GM20431 (cell line): ENCODE results near the gene GPR31.

Experiments used
- in situ Hi-C: fragments of 300-500 bp; cut with MseI, MboI; formaldehyde crosslinking; loops from one replicate; pipeline ENCODE4 v1.15.0; 2020; ENCODE audit warnings: low sequenced_read_pairs; ENCODE audit not compliant: unreplicated experiment

The GPR31 gene

DNA sequence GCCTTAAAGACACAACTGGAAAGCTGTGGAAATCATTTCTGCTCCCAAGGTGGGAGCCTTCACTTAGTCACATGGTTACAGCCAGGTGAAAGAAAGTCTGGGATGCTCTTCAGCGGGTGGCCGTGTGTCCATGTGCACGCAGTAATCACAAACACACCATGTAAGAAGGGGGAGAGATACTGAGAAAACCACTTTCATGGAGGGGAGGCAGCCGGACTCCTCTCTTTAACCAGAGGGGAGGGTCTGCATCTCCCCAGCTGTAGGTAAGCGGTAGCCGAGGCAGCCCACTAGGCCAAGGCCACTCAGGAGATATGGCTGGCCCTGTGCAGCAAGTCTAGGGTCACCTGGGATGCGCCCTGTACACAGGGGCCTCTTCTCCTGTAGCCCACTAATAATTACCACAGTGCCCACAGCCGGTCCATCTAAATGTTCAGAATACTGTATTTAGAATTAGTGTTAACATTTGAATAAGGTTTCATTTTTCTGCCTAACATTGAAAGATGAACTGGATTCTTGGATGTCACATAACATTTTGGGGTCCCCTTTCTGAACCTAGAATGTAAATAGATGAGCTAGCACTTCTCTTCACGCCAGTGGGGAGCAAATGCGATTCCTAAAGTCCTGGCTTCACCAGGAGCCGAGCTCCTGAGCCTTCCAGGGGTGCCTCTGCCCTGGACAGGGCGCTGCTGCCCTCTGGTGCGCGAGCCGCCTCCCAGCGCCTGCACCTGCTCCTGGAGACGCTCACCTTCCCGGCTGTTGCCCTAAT, 15.9 kb downstream of the GPR31 start:
- in situ Hi-C loops: loop anchor here (25.0 kb wide), 1 partner anchor 130 kb away; no protein-coding TSS in a partner anchor

- in situ Hi-C loops: loop anchor here (25.0 kb wide), 1 partner anchor 129 kb away; no protein-coding TSS in a partner anchor
Observed at GRCh38 chr6:167140589-167141474, 16.9 kb downstream of the GPR31 start.

GRCh38 chr6:167139761-167140160, 18.0 kb downstream of the GPR31 start:
- in situ Hi-C loops: loop anchor here (10.0 to 25.0 kb wide), 2 partner anchors 127 to 365 kb away; no protein-coding TSS in a partner anchor

GRCh38 chr6:167137881-167138280, 19.9 kb downstream of the GPR31 start:
- in situ Hi-C loops: loop anchor here (10.0 to 25.0 kb wide), 2 partner anchors 126 to 363 kb away; no protein-coding TSS in a partner anchor

GRCh38 chr6:167137081-167137480, 20.7 kb downstream of the GPR31 start:
- in situ Hi-C loops: loop anchor here (10.0 to 25.0 kb wide), 2 partner anchors 125 to 362 kb away; no protein-coding TSS in a partner anchor

GRCh38 chr6:167136376-167136775, 21.4 kb downstream of the GPR31 start:
- in situ Hi-C loops: loop anchor here (10.0 to 25.0 kb wide), 2 partner anchors 124 to 362 kb away; no protein-coding TSS in a partner anchor

- in situ Hi-C loops: loop anchor here (10.0 to 25.0 kb wide), 2 partner anchors 122 to 360 kb away; no protein-coding TSS in a partner anchor
Observed at GRCh38 chr6:167134448-167135328, 23.1 kb downstream of the GPR31 start.

GRCh38 chr6:167130712-167131684, 26.8 kb downstream of the GPR31 start:
- in situ Hi-C loops: loop anchor here (10.0 to 25.0 kb wide), 2 partner anchors 119 to 356 kb away; no protein-coding TSS in a partner anchor

DNA sequence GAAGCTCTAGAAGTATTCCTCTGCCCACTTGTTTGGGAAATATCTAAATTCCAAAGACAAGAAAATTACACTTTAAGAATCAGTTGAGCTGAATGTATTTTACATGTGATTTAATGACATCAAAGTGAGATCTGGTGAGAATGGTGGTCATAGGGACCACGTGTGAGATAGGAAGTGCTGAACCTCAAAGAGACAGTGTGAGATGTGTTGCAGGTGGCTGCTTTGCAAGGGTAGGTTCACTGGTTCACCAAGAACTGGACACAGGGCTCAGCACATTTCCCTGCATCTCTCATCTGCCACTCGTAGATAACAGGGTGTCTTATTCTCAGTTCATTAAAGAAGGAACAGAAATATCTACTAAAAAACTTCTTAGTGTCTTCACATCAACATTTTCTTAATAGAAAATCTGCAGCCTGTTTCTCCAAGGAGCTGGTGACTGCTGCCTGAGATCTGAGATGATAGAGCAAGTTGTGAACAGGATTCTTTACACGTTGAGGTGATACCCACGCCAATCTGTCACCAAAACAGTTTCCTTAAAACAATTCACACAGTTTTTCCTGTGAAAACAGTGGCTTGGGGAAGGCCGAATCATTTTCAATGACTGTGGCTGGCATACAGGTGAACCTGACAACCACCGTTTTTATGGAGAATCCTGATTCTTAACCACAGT, 27.6 kb downstream of the GPR31 start:
- in situ Hi-C loops: loop anchor here (10.0 to 25.0 kb wide), 2 partner anchors 118 to 355 kb away; no protein-coding TSS in a partner anchor

DNA sequence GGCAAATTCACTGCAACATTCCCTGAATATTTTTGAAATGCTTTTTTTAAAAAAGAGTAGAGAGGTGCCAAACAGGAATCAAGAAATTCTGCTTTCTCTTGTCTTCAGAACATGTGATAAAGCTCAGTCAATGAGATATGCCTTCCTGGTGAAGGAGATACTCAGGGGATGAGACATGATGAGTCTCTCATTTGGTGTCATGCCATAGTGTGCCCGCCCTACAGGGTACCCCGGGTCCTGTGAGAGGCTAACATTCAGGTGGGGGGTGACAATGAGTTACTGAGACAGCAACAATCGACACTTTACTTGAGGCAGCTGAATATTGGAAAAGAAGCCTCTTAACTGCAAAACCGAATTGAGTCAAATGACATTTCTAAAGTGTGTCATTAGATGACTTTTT, 28.2 kb downstream of the GPR31 start:
- in situ Hi-C loops: loop anchor here (25.0 kb wide), 1 partner anchor 117 kb away; no protein-coding TSS in a partner anchor

DNA sequence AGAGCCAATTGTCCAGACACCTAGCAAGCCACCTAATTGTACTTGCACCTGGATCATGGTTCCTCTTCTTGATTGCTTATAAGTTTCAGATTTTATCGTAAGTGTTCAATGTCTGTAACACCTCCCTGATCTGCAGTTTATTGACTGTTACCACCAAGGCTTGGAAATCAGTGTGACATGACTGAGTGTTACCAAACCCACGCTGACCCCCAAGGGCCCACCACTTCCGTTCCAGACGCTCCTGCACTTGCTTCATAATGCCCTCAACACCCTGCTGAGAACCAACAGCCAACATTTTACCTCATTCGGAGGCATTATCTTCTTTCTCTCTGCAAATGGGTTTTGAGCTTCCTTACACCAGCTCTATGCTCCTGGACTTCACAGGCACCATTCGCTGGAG, 28.6 kb downstream of the GPR31 start:
- in situ Hi-C loops: loop anchor here (25.0 kb wide), 1 partner anchor 117 kb away; no protein-coding TSS in a partner anchor

DNA sequence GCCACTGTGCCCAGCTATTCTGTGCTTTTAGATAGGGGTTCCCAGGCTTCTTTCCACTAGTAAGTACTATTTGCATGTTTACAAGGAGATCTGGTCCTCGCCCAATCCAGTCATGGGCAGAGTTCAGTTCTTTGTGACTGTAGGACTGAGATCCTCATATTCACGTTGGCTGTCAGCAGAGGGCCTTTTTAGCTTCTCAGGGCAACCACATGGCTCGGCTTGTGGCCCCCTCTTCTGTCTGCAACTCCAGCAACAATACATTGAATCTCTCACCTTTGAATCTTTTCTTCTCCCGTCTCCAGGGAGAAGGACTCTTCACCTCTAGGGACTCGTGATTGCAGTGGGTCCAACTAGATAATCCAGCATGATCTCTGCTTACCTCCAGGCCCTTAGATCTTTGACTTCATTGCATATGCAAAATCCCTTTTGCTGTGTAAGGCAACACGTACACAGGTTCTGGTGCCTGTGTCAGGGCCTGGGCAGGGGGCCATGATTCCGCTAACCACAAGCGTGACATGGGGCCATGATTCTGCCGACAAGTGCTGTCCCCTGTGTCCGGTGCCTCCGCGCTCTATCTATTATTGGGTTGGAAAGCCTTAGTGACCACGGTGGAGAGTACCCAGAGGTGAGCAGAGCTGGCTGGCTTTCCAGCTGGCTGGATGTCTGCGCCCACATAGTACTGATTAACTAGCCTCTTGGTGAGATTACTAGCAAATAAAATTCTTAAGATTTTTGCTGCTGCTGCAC, 29.8 kb downstream of the GPR31 start:
- in situ Hi-C loops: loop anchor here (25.0 kb wide), 1 partner anchor 116 kb away; no protein-coding TSS in a partner anchor

GRCh38 chr6:167125855-167126349, 31.9 kb downstream of the GPR31 start:
- in situ Hi-C loops: loop anchor here (25.0 kb wide), 1 partner anchor 114 kb away; no protein-coding TSS in a partner anchor

DNA sequence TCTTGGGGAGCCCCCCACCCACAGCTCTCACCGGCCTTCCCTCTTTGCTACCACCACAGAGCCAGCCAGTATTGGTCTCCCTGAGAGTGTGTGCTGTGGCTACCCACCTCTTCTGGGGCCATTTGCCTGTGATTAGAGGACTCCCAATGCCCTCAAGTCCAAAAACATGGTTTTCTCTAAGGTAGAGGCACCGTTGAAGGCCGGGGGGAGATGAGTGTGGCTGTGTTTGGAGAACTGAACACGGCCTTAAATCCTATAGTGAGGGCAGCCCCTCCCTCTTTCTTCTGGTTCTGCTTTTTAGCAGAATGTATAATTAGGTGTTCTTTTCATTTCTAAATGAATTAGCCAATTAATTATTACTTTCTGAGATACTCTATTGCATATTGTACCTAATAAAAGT, 32.4 kb downstream of the GPR31 start:
- in situ Hi-C loops: loop anchor here (25.0 kb wide), 1 partner anchor 113 kb away; no protein-coding TSS in a partner anchor

GRCh38 chr6:167124753-167125152, 33.0 kb downstream of the GPR31 start:
- in situ Hi-C loops: loop anchor here (25.0 kb wide), 1 partner anchor 112 kb away; no protein-coding TSS in a partner anchor

- in situ Hi-C loops: no loop called here
Observed at GRCh38 chr6:167122827-167123657, 34.7 kb downstream of the GPR31 start, which contains the start of gene CCR6. Gene CCR6 (plus strand): TSS chr6:167123096. CDS start chr6:167136135, 13,039 bp downstream.
